ENCODE measurements around the gene SYMPK.
"Not testable (repeated sequence)": the region's sequence is repeated elsewhere in the genome, so short reads cannot be mapped to it uniquely, and the experiment has no call there.

Gene SYMPK

DNA sequence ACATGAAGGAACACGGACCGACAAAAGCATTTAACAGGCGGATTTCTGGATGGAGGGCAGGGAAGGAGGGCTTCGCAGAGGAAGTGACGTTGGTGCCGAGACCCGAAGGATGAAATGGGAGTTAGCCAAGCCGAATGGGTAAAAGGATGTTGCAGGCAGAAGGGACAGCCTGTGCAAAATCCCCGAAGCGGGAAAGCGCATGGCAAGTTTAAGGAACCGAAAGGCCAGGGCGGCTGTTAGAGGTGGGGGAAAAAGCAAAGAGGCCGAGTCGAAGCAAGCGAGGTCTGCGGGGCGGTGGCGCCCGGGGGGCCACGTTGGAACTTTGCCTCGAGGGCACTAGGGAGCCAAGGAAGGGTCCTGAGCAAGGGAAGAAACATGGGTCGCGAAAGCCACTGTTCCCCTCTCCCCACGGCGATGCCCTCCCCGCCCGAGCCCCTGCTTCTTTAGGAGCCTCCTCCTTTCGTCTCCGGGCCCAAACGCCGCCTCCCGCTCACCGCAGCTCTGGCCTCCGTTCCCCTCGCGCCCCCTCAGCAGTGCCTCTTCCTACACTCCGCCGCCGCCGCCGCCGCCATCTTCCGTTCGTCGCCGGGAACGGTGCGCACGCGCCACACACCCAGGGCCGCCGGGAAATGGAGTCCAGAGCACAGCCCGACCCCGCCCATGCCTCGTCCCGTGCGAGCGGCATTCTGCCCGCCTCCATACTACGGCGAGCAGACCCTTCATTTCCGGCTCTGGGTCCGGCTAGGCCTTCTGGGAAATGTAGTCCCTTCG lies at the start of gene SYMPK:
Gene SYMPK (minus strand): TSS at position 584 of the 771 bp plus-strand sequence. CDS start 8,652 bp downstream, outside the sequence.
- DNase-seq = peak; percentile 95

- DNase-seq = no peak
These were observed 48.3 kb upstream of the SYMPK start for GRCh38 chr19:45911291-45911690.

- DNase-seq = no peak
These were observed 46.0 kb upstream of the SYMPK start for GRCh38 chr19:45908956-45909355.

- no peak for DNase-seq
These were observed 43.3 kb upstream of the SYMPK start for GRCh38 chr19:45906221-45906620.

DNA sequence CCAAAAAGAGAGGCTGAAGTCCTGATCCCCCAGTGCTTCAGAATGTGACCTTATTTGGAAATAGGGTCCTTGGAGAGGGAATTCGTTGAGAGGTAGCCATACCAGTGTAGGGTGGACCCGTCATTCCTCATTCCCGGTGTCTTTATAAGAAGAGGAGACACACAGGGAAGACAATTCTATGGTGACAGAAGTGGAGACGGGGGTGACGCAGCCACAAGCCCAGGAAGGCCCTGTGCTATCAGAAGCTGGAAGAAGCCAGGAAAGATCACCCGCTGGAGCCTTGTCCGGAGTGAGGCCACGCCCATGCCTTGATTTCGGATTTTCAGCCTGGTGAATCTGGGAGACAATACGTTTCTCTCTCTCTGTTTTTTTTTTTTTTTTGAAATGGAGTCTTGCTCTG lies 42.1 kb upstream of the SYMPK start:
- DNase-seq = no peak

GRCh38 chr19:45902651-45903625 lies 40.0 kb upstream of the SYMPK start:
- DNase-seq = peak; percentile 88

DNA sequence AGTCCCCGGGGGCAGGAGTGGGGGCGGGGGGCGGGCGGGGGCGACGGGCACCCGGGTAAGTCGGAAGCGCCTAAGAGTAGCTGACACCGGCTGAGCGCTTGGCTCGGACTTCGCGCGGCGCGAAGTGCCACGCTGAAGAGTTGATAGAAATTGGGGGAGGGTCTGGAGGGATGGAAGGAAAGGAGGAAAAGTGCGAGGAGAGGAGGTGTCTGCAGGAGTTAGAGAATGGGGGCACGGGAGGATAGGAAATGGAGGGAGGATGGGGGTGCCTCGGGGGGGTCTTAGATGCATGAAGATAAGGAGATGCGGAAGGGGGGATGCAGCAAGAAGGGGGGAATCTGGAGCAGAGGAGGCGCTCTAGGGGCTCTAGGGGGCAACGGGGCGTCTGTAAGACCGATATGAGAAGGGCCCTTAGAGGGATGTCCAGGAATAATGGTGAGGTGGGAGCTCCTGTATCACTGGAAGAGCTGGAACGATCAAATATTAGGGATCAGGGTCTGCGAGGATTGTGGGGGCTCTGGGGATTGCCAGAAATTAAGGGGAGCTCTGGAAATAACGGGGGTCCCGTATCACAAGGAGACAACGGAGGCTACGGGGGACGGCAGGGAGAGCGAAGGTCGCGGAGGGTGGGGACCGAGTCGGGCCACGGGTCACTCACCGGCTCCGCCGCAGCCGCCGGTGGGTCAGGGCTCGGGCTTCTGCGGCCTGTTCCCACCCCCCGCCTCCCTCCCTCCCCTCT lies 39.1 kb upstream of the SYMPK start, which contains the start of gene MYPOP:
Gene MYPOP (minus strand): TSS at position 702 of the 739 bp plus-strand sequence. CDS start 840 bp downstream, outside the sequence.
- DNase-seq = no peak

DNA sequence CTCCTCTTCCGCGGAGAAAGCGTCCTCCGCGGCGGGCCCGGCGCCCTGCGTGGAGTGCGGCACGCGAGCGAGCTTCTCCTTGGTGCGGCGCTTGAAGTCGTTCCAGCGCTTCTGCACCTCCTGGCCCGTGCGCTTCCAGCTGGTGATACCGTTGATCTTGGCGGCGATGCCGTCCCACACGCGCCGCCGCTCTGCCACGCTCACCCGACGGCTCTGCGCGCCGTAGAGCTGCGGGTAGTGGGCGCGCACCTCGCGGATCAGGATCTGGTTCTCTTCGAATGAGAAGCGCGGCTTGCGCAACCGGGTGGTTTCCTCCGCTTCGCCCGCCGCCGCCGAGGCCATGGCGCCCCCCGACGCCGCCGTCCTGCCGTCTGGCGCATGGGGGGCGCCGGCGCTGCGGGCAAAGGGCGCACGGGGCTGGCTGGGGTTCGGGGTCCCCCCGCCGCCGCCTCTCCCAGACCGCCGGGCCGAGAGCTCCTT lies 38.5 kb upstream of the SYMPK start:
- DNase-seq = peak; percentile 32

- DNase-seq = no peak
These were observed 37.9 kb upstream of the SYMPK start for GRCh38 chr19:45900738-45901431.

DNA sequence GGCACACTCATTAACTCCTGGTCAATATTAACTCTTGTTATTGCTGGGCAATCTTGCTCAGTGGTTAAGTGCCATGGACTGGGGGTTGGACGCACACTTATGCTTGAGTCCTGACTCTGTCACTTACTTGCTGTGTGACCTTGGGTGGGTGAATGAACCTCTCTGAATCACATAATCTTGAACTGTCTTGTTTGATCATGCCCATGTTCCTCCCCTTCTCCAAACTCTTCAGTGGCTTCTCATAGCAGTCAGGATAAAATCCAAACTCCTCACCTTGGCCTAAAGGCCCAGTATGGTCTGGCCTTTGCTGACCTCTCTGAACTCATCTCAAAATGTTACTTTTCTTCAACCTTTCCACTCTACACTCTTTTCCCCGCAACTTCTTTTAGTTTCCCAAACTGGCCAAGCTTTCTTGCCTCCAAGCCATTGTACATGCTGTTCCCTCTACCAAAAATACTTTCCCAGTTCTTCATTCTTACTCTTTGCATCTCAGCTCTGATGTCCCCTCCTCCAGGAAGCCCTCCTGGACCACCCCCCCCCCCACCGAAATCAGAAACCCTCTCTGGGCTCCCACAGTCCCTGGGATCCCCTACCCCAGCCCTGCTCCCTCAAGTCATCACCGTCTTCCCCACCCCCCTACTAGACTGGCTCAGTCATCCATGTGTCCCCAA lies 37.1 kb upstream of the SYMPK start:
- DNase-seq = no peak

GRCh38 chr19:45899253-45899652 lies 36.3 kb upstream of the SYMPK start:
- DNase-seq = no peak

DNA sequence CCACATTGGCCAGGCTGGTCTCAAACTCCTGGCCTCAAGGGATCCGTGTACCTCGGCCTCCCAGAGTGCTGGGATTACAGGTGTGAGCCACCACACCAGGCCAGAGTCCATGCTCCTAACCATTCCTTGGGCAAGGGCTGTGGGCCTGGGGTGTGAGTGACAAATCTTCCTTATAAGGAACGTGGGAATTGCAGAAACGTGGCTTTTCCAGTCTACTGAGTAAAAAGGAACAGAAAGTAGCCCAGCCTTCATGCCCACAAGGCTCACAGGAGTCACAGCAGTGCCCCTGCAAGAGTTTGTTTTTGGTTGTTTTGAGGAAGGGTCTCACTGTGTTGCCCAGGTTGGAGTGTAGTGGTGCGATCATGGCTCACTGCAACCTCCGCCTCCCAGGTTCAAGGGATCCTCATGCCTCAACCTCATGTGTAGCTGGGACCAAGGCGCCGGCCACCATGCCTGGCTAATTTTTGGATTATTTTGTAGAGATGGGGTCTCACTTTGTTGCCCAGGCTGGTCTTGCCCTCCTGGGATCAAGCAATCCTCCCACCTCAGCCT lies 34.4 kb upstream of the SYMPK start:
- no peak for DNase-seq

GRCh38 chr19:45895983-45896599 lies 33.1 kb upstream of the SYMPK start:
- DNase-seq = not testable (repeated sequence)

DNA sequence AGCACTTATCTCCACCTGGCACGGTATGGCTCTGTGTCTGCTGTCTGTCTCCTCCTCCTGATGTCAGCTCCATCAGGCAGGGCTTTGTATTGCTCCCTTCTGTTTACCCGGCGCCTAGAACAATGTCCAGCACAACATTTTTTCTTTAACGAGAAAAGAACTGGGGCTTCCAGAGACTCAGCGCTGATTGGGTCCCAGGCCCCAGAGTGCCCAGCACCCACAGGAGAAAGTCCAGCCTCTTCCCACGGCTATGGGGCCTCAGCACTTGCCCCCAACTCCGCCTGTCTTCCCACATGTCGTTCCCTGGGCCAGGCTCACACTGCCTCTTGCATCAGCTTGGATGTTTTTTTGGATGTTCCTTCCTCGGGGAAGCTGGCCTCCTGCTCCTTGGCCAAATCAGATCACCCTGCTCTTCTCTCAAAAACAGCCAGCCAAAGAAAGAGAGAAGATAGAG lies 32.6 kb upstream of the SYMPK start:
- no peak for DNase-seq

DNA sequence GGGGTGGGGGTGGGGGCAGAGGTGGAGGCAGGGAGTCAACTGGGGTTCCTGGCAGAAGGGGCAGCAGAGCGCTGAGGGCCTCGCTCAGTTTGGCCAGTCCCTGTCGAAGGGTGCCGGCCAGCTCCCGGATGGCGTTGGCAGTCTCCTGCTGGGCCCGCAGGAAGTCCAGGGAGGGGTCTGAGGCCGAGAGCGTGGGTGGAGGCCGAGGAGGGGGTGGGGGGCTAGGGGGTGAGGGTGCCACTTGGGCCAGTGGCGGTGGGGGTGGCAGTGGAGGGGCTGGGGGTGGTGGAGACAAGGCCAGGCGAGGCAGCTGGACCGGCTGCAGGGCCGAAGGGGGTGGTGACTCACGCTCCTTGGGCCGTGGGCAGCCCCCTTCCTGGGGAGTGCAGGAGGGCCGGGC lies 27.9 kb upstream of the SYMPK start:
- DNase-seq = no peak

- DNase-seq = no peak
These were observed 26.4 kb upstream of the SYMPK start for GRCh38 chr19:45889210-45889885.

DNA sequence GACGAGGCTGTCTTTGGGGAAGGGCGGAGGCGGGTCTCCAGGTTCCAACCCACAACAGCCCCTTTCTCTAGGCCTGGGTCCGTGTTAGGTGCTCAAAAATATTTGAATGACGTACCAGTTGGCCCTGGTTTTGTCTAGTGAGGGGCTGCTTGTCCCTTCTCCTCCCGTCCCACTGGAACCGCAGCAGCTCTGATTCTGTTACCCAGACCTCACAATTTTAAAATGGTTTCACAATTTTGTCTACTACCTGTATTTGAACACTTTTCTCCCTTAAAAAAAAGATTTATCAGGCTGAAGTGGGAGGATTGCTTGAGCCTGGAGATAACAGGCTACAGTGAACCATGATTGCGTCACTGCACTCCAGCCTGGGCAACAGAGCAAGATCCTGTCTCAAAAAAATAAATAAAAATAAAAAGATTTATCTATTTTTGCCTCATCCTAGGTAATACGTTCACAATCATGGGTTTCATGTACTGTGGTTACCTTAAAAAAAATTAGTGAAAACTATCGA lies 24.3 kb upstream of the SYMPK start:
- DNase-seq = no peak

DNA sequence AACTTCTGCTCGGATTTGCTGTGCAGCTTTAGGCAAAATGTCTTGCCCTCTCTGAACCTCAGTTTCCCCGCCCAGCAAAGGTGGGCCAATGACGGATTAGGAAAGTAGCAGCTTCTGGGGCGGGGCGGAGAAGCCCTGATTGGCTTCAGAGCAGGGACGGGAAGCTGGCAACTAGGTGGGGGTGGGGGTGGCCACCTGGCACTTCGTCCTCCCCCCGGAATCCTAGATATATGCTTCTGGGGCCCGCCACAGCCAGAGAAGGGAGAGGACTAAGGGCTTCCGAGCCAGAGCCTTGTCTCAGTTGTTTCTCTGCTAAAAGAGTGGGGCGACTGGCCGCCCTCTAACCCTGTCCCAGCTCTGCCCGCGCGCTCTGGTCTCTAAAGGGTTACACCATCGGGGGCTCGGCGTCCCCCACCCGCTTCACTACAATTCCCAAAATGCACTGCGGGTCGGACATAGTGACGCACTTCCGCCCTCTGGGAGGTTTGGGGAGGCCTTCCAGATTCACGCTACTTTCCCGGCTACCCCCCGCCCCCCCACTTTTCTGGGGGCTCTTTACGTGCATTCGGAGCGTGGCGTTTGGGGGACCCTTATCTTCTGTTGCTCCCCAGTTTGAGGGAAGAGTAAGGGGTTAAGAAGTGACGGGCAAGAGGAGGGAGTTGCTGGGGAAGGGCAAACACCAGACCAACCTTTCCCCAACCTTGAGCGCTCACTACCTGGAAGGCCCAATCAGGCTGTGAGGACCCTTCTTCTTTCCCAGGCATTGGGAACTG lies 23.7 kb upstream of the SYMPK start:
- peak; percentile 66 for DNase-seq

All from GF-D8 (cell line).